Measurements from ENCODE around the gene DAG1.

DNA sequence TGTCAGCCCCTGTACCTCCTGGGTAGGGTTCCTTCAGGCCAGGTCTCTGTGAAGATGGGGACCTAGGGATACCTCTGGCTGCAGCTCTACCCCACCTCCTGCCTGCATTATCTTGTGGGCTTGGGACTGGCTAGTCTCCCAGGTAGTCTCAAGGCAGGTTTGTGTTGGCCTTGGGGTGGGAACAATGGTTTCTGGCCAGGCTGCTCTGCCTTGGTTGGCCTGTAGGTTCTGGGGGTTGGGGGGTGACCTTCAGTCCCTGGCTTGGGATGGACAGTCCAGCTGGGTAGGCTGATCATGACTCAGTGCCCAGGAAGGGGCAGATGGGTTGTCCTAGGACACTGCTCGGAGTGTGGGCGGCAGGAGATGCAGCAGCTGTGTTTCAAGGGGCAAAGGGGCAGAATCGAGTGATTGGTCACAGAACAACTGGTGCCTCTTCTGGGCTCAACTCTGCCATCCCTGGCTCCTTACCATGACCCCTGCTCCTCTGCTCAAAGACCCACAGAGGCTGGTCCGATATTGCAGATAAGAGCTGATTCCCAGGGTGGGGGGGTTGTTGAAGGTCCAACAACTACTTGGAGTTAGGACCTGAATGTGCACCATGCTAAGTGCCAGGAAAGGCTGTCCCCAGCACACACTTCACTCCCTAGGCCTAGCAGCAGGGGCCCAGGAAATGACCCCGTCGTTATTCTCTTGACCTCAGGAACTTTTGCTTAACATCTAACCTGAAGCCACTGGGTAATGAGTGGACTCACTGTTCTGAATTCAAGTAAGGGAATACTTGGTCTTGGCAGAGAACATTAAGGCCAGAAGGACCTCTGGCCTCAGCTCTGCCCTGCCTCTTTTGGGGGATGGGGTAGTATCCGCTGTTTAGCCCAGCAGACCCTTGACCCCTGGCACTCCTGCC lies 66.2 kb downstream of the DAG1 start:
- TF ChIP-seq RARB (CRISPR knock-in tag; IDR thresholded peaks at IDR 0.05) (no peak), OSR1 (CRISPR knock-in tag; IDR thresholded peaks at IDR 0.05) (no peak)
